GM18498 (cell line): ENCODE data around the gene ZNF862.
"Not testable (repeated sequence)": the region's sequence is repeated elsewhere in the genome, so short reads cannot be mapped to it uniquely, and the experiment has no call there.

Experiments used
- ATAC-seq: cut with Tn5 transposase; IDR thresholded peaks from one replicate; pipeline ENCODE4 v1.9.1; 2021; ENCODE audit warnings: mild to moderate bottlenecking, moderate library complexity; ENCODE audit not compliant: unreplicated experiment

ZNF862 gene

DNA sequence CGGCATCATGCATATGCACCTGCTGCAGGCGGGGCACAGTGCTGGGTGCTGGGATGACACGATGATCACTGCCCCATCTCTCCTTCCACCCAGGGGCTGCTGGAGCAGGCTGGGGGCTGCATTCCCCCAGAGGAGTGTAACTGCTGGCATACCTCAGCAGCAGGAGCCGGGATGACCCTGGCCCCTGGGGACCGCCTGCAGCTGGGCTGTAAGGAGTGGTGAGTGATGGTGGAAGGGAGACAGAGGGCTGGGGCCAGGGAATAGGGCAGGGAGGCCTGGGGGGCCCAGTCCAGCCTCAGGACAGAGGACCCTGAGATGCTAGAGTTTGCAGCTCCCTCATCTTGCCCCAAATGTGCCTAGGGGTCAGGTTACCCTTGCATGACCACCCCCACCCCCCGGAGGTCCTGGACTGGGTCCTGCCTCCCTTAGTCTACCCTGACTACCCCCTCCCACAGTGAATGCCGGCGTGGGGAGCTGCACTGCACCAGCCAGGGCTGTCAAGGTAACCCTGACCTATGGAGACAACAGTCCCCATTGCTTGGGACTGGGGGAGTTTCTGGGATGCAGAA, 14.5 kb upstream of the ZNF862 start:
- no peak for ATAC-seq

DNA sequence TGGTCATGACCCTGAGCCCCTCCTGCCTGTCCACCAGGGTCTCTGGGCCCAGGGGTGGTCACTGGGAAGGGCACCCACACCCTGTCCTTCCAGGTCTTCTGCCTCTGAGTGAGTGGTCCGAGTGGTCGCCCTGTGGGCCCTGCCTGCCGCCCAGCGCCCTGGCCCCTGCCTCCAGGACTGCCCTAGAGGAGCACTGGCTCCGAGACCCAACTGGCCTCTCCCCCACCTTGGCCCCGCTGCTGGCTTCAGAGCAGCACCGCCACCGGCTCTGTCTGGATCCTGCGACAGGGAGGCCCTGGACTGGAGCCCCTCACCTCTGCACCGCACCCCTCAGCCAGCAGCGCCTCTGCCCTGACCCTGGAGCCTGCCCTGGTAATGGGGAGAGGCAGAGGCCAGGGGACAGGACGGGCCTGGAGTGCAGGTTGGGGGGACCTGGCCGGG, 13.9 kb upstream of the ZNF862 start:
- ATAC-seq, result no peak

DNA sequence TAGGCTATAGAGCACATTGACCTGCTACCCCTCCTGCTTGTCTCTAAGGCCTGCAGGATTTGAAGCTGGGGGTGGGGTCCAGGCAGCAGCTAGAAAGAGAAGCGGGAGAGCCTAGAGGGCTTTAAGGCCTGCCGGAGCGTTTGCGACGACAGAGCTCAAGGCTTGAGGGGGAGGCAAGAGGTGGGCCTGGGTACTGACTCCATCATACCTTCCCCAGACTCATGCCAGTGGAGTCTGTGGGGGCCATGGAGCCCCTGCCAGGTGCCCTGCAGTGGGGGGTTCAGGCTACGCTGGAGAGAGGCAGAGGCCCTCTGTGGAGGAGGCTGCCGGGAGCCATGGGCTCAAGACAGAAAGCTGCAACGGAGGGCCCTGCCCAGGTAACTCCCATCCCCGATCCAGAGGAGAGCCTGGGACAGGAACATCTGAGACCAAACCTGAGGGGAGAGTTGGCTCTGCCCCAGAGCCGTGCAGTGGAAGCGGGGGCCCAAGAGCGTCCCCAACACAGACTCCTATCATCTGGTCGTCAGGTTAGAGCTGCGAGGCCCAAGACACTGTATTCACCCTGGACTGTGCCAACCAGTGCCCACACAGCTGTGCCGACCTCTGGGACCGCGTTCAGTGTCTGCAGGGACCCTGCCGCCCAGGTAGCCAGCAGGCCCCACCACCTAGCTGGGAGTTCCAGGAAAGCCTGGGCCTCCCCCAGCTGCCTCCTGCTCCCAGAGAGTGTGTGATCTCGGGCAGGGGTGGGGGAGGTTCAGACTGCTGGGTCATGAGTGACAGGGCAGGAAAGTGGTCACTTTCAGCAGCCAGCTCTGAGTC, 13.2 kb upstream of the ZNF862 start:
- no peak for ATAC-seq

DNA sequence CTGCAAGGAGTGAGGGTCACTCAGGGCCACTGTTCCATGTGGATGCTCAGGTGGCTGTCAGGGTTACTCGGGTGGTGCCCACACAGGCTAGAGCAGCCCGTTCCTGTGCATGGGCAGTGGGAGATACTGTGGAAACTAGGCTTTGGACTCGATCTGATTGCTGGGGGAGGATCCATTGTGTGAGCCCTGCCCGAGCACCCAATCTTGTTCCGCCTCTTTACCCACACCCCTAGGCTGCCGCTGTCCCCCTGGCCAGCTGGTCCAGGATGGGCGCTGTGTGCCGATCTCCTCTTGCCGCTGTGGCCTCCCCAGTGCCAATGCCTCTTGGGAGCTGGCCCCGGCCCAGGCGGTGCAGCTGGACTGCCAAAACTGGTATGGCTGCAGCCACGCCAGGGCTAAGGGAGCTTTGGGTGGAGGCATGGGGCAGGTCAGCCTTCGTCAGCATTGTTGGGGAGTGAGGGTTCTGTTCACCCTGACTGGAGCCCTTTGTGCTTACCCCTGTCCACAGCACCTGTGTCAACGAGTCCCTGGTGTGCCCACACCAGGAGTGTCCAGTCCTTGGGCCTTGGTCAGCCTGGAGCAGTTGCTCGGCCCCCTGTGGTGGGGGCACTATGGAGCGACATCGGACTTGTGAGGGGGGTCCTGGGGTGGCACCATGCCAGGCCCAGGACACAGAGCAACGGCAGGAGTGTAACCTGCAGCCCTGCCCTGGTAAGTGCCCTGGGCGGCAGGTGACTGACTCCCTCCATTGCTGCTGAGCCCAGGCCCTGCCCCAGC, 12.4 kb upstream of the ZNF862 start:
- ATAC-seq, result no peak

DNA sequence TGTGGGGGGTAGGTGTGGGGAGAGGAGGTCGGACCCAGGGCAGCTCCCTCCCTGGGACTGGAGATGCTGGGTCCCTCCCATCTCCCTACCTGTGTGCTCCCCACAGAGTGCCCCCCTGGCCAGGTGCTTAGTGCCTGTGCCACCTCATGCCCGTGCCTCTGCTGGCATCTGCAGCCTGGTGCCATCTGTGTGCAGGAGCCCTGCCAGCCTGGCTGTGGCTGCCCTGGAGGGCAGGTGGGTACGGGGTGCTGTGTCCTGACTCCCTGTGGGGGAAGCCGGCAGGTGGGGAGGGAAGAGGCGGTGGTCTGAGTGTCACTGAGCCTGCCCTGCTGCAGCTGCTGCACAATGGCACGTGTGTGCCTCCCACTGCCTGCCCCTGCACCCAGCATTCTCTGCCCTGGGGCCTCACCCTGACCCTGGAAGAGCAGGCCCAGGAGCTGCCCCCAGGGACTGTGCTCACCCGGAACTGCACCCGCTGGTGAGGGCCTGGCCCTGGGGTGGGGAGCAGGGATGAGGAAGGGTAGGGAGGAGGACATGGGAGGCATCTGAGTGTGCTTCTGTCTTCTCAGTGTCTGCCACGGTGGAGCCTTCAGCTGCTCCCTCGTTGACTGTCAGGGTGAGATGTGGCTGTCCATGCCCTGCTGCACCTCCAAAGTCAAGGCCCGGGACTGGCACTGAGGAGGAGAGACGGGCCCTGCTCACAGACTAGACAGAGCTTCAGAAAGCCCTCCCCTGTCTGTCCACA, 11.7 kb upstream of the ZNF862 start:
- no peak for ATAC-seq

DNA sequence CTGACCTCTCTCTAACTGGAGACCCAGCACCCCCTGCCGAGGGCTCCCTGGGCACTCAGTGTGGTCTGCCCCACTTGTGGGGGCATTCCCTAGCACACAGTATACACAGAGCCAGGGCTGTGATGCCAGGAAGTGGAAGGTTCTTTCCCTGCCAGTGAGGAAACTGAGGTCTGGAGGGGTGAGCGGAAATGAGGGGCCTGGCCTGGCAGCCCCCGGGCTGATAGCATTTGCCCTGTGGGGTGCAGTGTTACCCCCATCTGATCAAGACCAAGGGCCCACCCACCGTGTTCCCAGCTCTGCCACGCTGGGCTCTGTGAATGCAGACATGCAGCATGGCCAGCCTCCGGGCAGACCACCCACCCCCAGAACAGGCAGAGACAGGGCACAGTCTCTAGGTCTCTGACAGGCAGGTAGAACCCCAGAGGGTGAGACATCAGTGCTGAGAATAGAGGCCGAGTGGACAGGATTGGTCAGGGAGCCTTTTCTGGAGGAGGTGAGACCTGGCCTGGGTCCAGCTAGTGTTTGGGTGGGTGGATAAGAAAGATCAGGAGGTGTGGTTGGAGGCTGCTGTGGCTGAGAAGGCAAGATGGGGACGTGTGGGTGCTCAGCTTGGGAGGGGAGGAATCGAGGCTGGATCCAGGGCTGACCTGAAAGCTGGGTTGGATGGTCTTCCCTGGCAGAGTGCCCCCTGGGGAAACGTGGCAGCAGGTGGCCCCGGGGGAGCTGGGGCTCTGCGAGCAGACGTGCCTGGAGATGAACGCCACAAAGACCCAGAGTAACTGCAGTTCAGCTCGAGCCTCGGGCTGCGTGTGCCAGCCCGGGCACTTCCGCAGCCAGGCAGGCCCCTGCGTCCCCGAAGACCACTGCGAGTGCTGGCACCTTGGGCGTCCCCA, 10.8 kb upstream of the ZNF862 start:
- ATAC-seq, result no peak

DNA sequence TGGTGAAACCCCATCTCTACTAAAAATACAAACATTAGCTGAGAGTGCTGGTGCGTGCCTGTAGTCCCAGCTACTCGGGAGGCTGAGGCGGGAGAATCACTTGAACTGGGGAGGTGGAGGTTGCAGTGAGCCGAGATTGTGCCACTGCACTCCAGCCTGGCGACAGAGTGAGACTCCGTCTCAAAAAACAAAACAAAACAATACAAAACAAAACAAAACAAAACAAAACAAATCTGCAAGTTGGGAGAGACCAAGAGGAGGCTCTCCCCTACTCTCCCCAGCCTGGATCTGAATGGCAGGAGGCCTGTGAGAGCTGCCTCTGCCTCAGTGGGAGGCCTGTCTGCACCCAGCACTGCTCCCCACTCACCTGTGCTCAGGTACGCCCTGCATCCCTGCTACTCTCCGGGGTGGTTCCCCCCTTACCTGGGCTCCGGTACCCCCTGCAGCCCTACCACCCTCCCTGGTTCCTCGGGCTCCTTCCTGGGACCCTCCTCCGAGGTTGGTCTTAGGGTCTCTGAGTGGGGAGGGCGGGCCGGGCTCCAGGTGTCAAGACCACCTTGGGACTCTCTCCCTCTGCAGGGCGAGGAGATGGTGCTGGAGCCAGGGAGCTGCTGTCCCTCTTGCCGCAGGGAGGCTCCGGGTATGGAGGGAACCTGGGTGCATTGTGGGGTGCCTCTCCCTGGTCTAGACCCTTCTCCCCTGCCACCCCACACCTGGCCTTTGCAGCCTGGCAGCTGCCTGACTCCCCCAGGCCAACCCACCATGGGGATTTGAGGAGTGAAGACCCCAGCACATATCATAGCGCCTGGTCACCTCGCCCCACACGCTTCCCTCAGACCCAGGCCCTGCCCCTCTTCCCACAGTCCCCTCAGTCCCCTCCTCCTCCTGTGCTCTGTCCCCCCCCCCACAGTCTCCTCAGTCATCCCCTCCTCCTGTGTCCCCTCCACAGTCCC, 9.5 kb upstream of the ZNF862 start:
- no peak for ATAC-seq

DNA sequence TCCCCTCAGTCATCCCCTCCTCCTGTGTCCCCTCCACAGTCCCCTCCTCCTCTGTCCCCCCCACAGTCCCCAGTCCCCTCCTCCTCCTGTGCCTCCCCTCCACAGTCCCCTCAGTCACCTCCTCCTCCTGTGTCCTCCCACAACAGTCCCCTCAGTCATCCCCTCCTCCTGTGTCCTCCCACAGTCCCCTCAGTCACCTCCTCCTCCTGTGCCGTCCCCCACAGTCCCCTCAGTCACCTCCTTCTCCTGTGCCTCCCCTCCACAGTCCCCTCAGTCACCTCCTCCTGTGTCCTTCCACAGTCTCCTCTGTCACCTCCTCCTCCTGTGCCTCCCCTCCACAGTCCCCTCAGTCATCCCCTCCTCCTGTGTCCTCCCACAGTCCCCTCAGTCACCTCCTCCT, 7.6 kb upstream of the ZNF862 start:
- ATAC-seq, result not testable (repeated sequence)

DNA sequence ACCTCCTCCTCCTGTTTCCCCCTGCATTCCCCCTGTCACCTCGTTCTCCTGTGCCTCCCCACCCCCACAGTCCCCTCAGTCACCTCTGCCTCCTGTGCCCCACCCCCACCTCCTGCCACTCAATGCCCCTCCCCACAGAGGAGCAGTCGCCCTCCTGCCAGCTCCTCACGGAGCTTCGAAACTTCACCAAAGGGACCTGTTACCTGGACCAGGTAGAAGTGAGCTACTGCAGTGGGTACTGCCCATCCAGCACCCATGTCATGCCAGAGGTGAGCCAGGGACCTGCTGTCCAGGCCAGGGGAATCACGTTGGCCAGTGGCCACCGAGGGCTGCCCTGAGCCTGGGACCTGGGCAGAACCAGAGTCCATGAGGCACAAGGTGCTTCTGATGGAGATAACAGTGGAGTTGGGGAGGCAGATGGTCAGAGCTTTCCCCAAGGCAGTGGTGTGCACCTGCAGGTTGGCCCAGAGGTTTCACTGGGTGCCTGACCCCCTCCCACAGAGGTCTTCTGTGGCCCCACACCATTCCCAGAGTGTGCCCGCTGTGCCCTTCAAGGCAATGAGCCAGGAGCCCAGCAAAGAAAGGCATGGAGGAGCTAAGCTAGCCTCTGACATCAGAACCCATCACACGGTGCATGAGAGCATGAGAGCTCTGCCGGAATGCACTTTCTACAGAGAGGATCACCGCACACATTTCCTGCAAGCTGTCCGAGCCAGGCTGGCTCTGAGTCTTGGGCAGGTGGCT, 7.0 kb upstream of the ZNF862 start:
- ATAC-seq, result no peak

DNA sequence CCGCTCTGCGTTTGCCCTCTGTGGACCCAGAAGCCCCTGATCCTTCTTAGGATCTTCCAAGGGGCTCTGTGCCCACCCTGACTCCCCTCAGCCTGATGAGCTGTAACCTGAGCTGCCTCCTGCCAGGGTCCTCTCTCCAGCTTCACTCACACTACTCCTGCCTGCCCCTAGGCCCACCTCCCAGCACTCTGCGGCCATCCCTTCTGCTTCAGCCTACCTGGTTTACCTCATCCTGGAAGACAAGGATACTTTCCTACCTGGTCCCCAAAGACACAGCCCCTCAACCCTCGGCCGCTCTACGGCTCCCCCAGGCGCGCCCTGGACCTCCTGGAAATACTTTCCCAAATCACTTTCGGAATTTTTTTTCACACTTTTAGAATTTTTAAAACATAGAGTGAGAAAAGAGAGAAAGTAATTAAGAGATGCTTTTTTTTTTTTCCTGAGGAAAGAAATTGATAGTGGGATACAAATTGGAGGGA, 6.4 kb upstream of the ZNF862 start:
- ATAC-seq, result no peak

DNA sequence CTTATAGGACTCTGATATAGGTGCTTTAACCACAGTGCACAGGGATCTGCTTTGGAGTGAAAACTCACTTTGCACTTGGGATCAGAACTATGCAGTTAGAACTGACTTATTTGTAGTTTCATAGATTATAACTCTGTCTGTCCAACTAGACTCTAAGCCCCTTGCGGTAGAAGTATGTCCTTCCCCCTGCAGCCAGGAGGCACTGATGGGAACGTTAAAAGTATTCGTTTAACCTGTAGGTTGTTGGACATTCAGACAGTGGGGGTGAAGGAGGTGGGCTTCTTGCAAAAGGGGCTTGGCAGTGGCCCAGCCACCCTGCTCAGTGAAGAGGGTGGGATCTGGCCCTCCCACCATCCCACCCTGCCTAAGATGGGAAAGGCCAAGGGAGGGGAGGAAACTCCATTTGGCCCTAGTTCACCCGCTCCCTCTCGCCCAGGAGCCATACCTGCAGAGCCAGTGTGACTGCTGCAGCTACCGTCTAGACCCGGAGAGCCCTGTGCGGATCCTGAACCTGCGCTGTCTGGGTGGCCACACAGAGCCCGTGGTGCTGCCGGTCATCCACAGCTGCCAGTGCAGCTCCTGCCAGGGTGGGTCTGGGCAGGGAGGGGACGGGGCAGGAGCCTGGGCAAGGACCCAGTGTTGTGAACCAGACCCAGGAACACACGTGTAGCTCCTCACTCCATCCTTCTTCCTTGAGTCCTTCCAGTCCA, 5.7 kb upstream of the ZNF862 start:
- ATAC-seq, result no peak

DNA sequence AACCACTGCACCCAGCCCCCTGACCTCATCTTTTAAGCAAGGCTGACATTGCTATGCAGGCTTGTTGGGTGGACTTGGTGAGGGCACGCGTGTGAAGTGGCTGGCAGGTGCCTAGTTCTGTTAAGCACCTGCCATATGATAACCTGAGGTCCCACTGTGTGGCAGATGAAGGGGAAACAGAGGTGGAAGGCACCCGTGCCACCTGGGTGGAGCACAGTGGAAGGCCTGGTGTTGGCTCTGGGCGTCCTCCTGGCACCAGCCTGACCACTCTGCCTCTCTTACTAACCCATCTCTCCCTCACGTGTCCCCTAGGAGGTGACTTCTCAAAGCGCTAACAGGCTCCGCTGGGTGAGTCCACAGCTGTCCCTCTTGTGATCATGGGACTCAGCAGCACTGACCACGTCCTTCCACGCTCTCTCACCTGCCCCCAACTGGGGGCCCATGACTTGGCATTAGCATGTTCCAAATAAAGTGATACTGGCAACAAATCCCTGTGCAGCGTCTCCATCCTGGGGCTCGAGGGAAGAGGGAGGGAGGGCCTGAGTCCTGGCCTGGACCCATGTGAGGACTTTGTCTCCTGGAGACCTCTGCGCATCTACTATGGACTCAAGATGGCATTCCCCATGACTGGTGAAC, 4.6 kb upstream of the ZNF862 start:
- ATAC-seq, result no peak

DNA sequence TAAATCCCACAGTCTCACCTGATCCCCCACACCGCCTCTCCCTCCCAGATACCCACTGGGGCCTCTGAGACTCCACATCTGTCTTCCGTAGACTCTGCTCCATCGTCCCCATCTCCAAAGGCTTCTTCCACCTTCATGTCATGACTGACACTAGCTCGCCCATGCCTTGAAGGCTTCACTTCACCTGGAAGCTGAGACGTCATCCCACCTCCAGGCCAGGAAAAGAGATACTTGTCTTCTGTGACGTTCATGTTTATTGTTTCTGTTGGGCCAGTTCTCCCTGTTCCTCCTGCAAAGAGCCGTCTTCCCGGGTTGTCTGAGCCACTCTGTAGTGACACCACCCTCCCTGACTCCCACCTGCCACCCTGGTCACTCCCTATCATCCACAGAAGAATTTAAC, 3.6 kb upstream of the ZNF862 start:
- no peak for ATAC-seq

DNA sequence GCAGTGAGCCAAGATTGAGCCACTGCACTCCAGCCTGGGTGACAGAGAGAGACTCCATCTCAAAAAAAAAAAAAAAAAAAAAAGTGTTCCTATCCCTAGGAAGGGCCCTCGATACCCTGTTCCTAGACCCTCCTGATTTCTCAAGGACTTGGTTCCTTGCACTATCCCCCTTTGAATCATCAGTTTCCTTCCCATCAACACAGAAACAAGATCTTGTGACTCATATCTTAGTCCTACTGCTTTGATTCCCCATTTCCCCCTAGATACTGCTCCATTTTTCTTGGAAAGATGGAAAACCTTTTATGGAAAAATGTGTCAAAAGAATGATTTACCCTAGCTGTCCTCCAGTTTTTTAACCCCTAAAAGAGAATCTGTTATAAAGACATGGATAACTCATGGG, 1.7 kb upstream of the ZNF862 start:
- no peak for ATAC-seq

DNA sequence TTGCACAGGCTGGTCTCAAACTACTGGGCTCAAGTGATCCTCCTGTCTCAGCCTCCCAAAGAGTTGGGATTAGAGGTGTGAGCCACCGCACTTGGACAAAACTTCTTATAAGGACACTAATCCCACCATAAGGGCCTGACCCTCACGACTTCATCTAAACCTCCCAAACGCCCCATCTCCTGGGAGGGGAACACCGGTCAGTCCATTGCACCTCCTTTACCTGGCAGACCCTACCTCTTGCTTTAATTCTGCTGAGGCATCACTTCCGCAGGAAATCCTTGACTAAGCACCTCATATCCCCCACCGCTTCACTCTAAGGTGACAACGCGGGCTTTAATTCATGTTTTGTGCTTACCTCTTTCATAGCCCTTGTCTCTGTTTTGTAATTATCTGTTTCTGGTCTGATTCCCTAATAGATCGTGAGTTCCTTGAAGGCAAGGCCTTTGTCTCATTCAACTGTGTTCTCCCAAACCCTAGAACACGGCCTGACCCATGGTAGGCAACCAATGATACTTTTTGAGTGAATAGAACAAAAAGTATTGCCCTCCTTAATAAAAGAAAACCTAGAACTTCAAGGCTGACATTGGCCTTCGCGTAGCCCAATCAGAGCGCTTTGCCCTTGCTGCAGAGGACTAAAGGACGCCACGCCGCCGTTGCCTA, 481 bp upstream of the ZNF862 start:
- ATAC-seq, result no peak

DNA sequence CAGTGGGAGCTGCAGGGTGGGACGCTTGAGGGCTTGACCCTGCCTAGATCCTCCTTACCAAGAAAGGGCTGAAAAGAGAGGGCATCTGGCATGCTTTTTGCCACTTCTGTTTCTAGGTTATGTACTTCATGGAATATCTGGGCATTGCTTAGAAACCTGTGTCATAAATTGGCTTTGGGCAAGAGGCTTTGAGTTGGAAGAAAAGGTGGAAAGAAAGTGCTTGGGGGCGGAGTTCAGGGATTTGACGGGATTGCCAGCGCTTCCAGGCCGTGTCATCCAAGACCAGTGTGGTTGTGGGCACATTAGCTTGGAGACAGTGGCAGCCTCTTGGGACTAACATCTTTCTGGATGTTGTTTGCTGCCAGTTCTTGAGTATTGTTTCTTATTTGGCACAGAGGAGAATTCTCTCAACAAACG, 825 bp downstream of the ZNF862 start:
- no peak for ATAC-seq

DNA sequence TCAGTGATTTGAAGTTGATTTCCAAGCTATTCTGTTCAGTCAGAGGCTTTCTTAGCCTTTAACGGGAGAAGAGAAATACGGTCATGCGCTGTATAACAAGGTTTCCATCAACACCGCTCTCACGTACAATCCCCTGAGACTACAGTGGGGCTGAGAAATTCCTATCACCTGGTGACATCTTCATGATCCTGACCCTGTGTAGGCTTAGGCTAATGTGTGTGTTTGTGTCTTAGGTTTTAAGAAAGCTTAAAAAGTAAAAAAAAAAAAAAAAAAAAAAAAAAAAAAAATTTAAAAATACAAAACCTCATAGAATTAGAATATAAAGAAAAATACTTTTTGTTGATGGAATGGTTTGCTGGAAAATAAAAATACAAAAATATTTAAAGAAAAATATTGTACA, 1.8 kb downstream of the ZNF862 start:
- ATAC-seq, result no peak
